Thoracic aorta (tissue), 2 donors: Measurements from ENCODE around the gene KMT2B. TPM values are rescaled to one million over a fixed set of nuclear protein-coding genes. Genes with fewer than 3 reads are reported as not detected.

Experiments used
- ATAC-seq: fragments of 150-250 bp; one replicate; pipeline ENCODE4 v1.8.0; 2017; ENCODE audit warnings: low read depth; ENCODE audit not compliant: insufficient number of reproducible peaks, low FRiP score
- DNase-seq: peaks from one replicate; pipeline ENCODE4 v3.0.0-alpha.2; 2020; ENCODE audit warnings: low spot score
- H3K27ac ChIP-seq, 2 donors: fragments of 200-600 bp; sonication (generic); 1 replicate in 1 of 2; 2 replicates in 1 of 2; pipeline ENCODE4 v1.5.1; 2016; ENCODE audit warnings: mild to moderate bottlenecking in 2 of 2, moderate library complexity in 2 of 2
- H3K27me3 ChIP-seq: fragments of 200-600 bp; sonication (generic); replicated peaks from 2 replicates; pipeline ENCODE4 v1.6.0; 2016; ENCODE audit warnings: mild to moderate bottlenecking; ENCODE audit not compliant: insufficient read depth
- H3K36me3 ChIP-seq: fragments of 200-600 bp; sonication (generic); one replicate; pipeline ENCODE4 v1.5.1; 2016
- H3K4me1 ChIP-seq, 2 donors: fragments of 200-600 bp; sonication (generic); 1 replicate in 1 of 2; 2 replicates in 1 of 2; pipeline versions ENCODE4 v1.5.1 to v1.6.0; 2016; ENCODE audit warnings: low read depth in 2 of 2, mild to moderate bottlenecking in 1 of 2; ENCODE audit not compliant: control insufficient read depth in 1 of 2
- H3K4me3 ChIP-seq: fragments of 200-600 bp; sonication (generic); 2 replicates; pipeline ENCODE4 v1.5.1; 2016; ENCODE audit warnings: mild to moderate bottlenecking
- H3K9me3 ChIP-seq: fragments of 200-600 bp; sonication (generic); 2 replicates; pipeline ENCODE4 v1.5.1; 2016
- CTCF ChIP-seq: fragments of 200-600 bp; sonication (generic); IDR thresholded peaks from one replicate; pipeline ENCODE4 v1.5.1; 2019; ENCODE audit warnings: antibody characterized with exemption
- total RNA-seq, 2 donors: library from RNA; depleted of rRNA; stranded (reverse); fragments of >200 nt; gene quantifications; one replicate each; pipeline versions ENCODE4 v1.1.0 to v1.2.3, GENCODE V29; 2016

The KMT2B gene
- total RNA-seq, 2 donors from 2014 or later, result 26.4 to 31.3 TPM

GRCh38 chr19:35744430-35745327 lies 26.9 kb downstream of the KMT2B start:
- Histone ChIP-seq H3K36me3 (peaks cover 4% of the 10 kb centered on the region), H3K27ac (peak overlapping the region; percentile 99 to 100), H3K4me1 (peaks cover 29 to 47% of the 10 kb centered on the region in 2 donors), H3K9me3 (no peaks in the 10 kb centered on the region), H3K4me3 (peak overlapping the region; percentile 91), H3K27me3 (no peaks in the 10 kb centered on the region)
- peak; percentile 72 for ATAC-seq
- DNase-seq, result peak; percentile 91
- peak; percentile 30 for TF ChIP-seq CTCF

GRCh38 chr19:35745328-35746086 lies 27.7 kb downstream of the KMT2B start, which contains the start of the genes PSENEN and U2AF1L4:
TSS of gene PSENEN (plus strand) at chr19:35745651. CDS start at chr19:35745931, 280 bp downstream.
TSS of gene U2AF1L4 (minus strand) at chr19:35745418. CDS start at chr19:35745391, 27 bp downstream.
- TF ChIP-seq CTCF, result no peak
- Histone ChIP-seq H3K27me3 (no peaks in the 10 kb centered on the region), H3K4me3 (peak within 1 kb of the TSS; percentile 91), H3K4me1 (peaks cover 31 to 50% of the 10 kb centered on the region in 2 donors), H3K27ac (peak within 1 kb of the TSS; percentile 99 to 100), H3K9me3 (no peaks in the 10 kb centered on the region), H3K36me3 (peaks cover 4% of the 10 kb centered on the region)
- DNase-seq, result peak; percentile 93
- peak; percentile 72 for ATAC-seq

GRCh38 chr19:35746087-35746462 lies 28.3 kb downstream of the KMT2B start:
- H3K4me3 ChIP-seq, result peak overlapping the region; percentile 91
- H3K27ac ChIP-seq, result peak overlapping the region; percentile 99 to 100
- no peak for ATAC-seq

GRCh38 chr19:35746531-35746930 lies 28.7 kb downstream of the KMT2B start:
- no peak for ATAC-seq
- peaks cover 31 to 45% of the 10 kb centered on the region in 2 donors for H3K4me1 ChIP-seq
- peaks cover 4% of the 10 kb centered on the region for H3K36me3 ChIP-seq
- no peak for TF ChIP-seq CTCF
- H3K27ac ChIP-seq, result peak overlapping the region in 1 of 2 donors; percentile 99
- no peaks in the 10 kb centered on the region for H3K27me3 ChIP-seq
- no peak for DNase-seq
- H3K9me3 ChIP-seq, result no peaks in the 10 kb centered on the region
- H3K4me3 ChIP-seq, result peak overlapping the region; percentile 91

More at GRCh38 chr19:35746087-35746462, 28.3 kb downstream of the KMT2B start:
- Histone ChIP-seq H3K36me3 (peaks cover 4% of the 10 kb centered on the region), H3K4me1 (peaks cover 31 to 46% of the 10 kb centered on the region in 2 donors), H3K9me3 (no peaks in the 10 kb centered on the region), H3K27me3 (no peaks in the 10 kb centered on the region)
- DNase-seq, result no peak
- no peak for TF ChIP-seq CTCF
